ENCODE data around the gene SLC22A23. TPM values are rescaled to one million over a fixed set of nuclear protein-coding genes. Genes with fewer than 3 reads are reported as not detected.

The SLC22A23 gene
- total and polyA plus RNA-seq, 2 of the 4 experiments (the other 2 are of a cell fraction) = 0.72 to 1.6 TPM

DNA sequence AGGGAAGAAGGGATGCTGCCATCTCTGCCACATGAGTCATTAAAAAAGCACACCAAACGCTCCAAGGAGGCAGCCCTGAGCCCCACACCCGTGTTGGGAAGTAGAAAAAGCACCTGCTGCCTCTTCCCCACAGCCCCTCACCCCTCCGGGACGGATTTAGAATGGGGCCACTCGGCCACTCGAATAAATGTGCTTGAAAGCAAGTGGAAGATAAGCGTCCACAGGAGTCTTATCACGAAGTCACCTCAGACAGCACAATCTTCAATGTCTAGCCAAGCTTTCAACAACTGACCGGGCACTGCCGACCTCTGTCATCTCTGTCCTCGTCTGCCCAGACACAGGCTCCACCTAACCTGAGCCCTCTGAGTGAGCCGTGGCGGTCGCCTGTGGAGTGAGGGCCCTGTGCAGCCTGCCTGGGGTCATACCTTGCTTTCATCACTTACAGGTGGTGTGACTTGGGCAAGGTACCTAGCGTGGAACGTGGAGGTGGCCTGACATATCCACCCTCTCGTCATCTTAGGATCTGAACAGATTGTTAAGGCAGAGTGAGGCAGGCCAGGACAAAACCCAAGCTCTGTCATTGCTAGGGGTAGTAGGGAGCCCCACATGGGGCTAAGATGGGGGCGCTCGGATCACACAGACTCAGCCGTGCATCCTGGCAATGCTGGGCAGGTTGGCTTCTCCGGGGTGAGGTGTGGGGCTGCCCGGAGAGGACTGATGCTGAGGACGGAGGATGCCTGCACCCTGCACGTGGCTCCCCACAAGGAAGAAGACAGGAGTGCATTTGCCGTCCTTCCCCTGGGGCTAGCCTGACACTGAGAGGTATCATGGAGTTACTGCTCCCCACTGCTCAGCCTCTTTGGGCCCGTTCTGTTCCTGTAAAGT is 163.3 kb downstream of the SLC22A23 start (continued):
- TF ChIP-seq RFX5 (IDR thresholded peaks at IDR 0.05; ENCODE audit: low read depth, low read length) (no peak), FOS (IDR thresholded peaks at IDR 0.05; ENCODE audit: low read depth, low read length) (no peak)

DNA sequence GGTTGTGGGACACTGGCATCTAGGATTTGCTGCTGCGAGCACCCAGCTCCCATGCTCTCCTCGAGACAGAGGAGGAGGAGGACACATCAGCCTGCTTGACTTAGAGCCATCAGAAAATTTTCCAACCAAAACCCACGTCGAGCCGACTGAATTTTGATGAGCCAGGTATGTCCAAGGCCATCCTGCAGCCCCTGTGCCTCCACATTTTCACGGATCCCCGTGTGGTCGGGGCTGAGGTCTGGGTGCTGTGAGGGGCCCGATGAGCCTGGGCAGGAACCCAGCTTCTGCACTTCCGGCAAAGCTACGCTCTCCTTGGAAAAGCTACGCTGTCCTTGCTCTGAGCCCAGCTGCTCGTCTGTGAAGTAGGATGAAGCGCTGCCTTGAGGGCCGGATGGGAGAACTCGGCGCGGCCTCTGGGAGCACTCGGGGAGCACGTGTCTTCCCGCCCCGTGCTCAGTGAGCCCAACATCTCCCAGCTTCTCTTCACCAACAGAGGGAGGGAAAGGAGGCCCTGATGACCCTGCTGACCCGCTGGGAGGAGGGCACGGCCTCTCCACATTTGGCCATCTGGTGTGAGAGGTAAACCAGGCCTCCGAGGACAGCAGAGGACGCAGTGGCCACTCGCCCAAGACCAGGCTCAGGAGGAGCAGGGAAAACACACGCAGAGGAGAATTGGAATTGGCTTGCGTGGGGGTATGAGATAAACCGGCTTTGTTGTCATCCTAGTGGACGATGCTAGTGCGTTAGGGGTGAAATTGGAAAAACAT is 164.2 kb downstream of the SLC22A23 start:
- H2BK15ac ChIP-seq (ENCODE audit: low read depth, low read length) = no peak overlapping the region
- no peaks in the 10 kb centered on the region for H4K20me1 ChIP-seq (ENCODE audit: insufficient read depth, low read length)
- TF ChIP-seq NFE2L2 (IDR thresholded peaks at IDR 0.05; ENCODE audit: low read depth, low read length) (no peak), FOS (IDR thresholded peaks at IDR 0.05; ENCODE audit: low read depth, low read length) (no peak), USF2 (IDR thresholded peaks at IDR 0.05; ENCODE audit: low read depth, low read length) (no peak), RAD21 (IDR thresholded peaks at IDR 0.05; ENCODE audit: low read length) (no peak), POLR2A (IDR thresholded peaks at IDR 0.05; ENCODE audit: low read depth, low read length) (no peak)
- TF ChIP-seq, protein P1, sequence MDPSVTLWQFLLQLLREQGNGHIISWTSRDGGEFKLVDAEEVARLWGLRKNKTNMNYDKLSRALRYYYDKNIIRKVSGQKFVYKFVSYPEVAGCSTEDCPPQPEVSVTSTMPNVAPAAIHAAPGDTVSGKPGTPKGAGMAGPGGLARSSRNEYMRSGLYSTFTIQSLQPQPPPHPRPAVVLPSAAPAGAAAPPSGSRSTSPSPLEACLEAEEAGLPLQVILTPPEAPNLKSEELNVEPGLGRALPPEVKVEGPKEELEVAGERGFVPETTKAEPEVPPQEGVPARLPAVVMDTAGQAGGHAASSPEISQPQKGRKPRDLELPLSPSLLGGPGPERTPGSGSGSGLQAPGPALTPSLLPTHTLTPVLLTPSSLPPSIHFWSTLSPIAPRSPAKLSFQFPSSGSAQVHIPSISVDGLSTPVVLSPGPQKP (IDR thresholded peaks at IDR 0.05; ENCODE audit: borderline replicate concordance, low read depth, low read length) = no peak
- H2AFZ ChIP-seq (replicated peaks; ENCODE audit: low read length, poor library complexity) = no peak overlapping the region
- no peak overlapping the region for H2BK20ac ChIP-seq (ENCODE audit: low read depth, low read length)
- H2AK5ac ChIP-seq (ENCODE audit: low read depth, low read length) = no peak overlapping the region
- no peaks in the 10 kb centered on the region for H3K79me1 ChIP-seq (ENCODE audit: low read depth in 1 of 2, low read length in 2 of 2)
- no peak overlapping the region for H3K4ac ChIP-seq (ENCODE audit: low read depth, low read length)
- no peak overlapping the region for H4K8ac ChIP-seq (ENCODE audit: low read depth in 2 of 2, low read length in 2 of 2)
- intact Hi-C loops (cut with micrococcal nuclease) = no loop called here
- no peak overlapping the region for H2AK9ac ChIP-seq (replicated peaks; ENCODE audit: low read depth, low read length, poor library complexity)
- dilution Hi-C loops (cut with HindIII; ENCODE audit: low sequenced_read_pairs, unreplicated experiment) = no loop called here
- WGBS, 2 experiments (ENCODE audit: extremely low coverage in 2 of 2, insufficient read length in 1 of 2) = 92% methylated on average over 8 of the region's 32 CpGs; no CpG with 5 or more reads in 1 of the 2 experiments
- no peak overlapping the region for H4K91ac ChIP-seq (ENCODE audit: insufficient read depth, low read depth, low read length)
- DNase-seq = no peak
- no peak overlapping the region for H3K27ac ChIP-seq (ENCODE audit: insufficient read depth, low read length)
- no peak overlapping the region for H3K56ac ChIP-seq (ENCODE audit: extremely low read depth, insufficient read depth, low read length)
- no peaks in the 10 kb centered on the region for H3K9me1 ChIP-seq (ENCODE audit: insufficient read depth, low read length)
- H3K18ac ChIP-seq (ENCODE audit: low read depth, low read length) = no peak overlapping the region
- no peak overlapping the region for H2BK120ac ChIP-seq (ENCODE audit: low read depth, low read length)
- H4K5ac ChIP-seq (ENCODE audit: low read depth, low read length) = no peak overlapping the region
- no peak overlapping the region for H3K14ac ChIP-seq (replicated peaks; ENCODE audit: low read depth, low read length)
- H3K4me1 ChIP-seq (ENCODE audit: control insufficient read depth, insufficient read depth, low read length) = no peaks in the 10 kb centered on the region
- no TSS peak for BruUV-seq (replicated peaks)
- H3K9me3 ChIP-seq (ENCODE audit: control insufficient read depth, insufficient read depth, low read length) = no peaks in the 10 kb centered on the region
- H3K36me3 ChIP-seq (ENCODE audit: control insufficient read depth, insufficient read depth, low read length) = no peaks in the 10 kb centered on the region
- H3K9ac ChIP-seq (ENCODE audit: low read depth, low read length) = no peak overlapping the region
- H3K23ac ChIP-seq (ENCODE audit: low read depth, low read length) = no peak overlapping the region
- CTCF ChIA-PET = no interaction called here
- in situ Hi-C loops (cut with MboI; ENCODE audit: low sequenced_read_pairs) = no loop called here
- ATAC-seq (ENCODE audit: low read depth) = no peak
- H3K27me3 ChIP-seq (ENCODE audit: control insufficient read depth, insufficient read depth, low read length) = peaks cover 15% of the 10 kb centered on the region
- POLR2A ChIA-PET (ENCODE audit: unreplicated experiment) = no interaction called here
- H2BK5ac ChIP-seq (ENCODE audit: low read depth, low read length, poor library complexity, severe bottlenecking) = no peak overlapping the region
- H3K4me2 ChIP-seq (ENCODE audit: low read depth, low read length) = no peak overlapping the region
- H3K4me3 ChIP-seq (ENCODE audit: insufficient read depth, low read depth, low read length) = no peak overlapping the region
